ENCODE measurements around the gene KRTAP10-11.
"Not testable (repeated sequence)": the region's sequence is repeated elsewhere in the genome, so short reads cannot be mapped to it uniquely, and the experiment has no call there.

KRTAP10-11 gene

GRCh38 chr21:44658913-44659595 lies 12.8 kb downstream of the KRTAP10-11 start:
- no peak overlapping the region for H3K4me3 ChIP-seq (ENCODE audit: low read depth, low read length)
- DNase-seq (ENCODE audit: low read depth): no peak
- TF ChIP-seq, protein P1, sequence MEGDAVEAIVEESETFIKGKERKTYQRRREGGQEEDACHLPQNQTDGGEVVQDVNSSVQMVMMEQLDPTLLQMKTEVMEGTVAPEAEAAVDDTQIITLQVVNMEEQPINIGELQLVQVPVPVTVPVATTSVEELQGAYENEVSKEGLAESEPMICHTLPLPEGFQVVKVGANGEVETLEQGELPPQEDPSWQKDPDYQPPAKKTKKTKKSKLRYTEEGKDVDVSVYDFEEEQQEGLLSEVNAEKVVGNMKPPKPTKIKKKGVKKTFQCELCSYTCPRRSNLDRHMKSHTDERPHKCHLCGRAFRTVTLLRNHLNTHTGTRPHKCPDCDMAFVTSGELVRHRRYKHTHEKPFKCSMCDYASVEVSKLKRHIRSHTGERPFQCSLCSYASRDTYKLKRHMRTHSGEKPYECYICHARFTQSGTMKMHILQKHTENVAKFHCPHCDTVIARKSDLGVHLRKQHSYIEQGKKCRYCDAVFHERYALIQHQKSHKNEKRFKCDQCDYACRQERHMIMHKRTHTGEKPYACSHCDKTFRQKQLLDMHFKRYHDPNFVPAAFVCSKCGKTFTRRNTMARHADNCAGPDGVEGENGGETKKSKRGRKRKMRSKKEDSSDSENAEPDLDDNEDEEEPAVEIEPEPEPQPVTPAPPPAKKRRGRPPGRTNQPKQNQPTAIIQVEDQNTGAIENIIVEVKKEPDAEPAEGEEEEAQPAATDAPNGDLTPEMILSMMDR (IDR thresholded peaks at IDR 0.05; ENCODE audit: low read depth, low read length, missing control alignments): no peak

GRCh38 chr21:44661567-44661966 lies 15.4 kb downstream of the KRTAP10-11 start:
- not testable (repeated sequence) for H3K4me3 ChIP-seq (ENCODE audit: low read depth, low read length); DNase-seq (ENCODE audit: low read depth)

DNA sequence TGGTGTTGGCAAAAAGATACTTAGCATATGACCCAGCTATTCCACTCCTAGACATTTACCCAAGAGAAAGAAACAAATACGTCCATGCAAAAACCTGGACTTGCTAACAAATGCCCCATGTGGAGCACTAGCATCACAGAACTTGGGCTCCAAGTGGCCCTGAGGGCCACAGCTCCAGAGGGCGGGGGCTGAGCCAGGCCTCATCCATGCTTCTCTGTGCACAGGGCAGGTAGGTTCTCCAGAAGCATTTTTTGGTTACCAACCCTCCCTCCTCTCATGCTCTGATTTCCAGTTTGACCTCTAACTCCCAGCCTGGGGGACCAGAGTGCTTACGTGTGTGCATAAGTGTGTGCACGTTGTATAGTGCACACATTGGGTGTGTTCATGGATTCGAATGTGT lies 18.5 kb downstream of the KRTAP10-11 start:
- H3K4me3 ChIP-seq (ENCODE audit: low read depth, low read length): no peak overlapping the region
- DNase-seq (ENCODE audit: low read depth): no peak
- TF ChIP-seq, protein P1 (IDR thresholded peaks at IDR 0.05; ENCODE audit: low read depth, low read length, missing control alignments): no peak

DNA sequence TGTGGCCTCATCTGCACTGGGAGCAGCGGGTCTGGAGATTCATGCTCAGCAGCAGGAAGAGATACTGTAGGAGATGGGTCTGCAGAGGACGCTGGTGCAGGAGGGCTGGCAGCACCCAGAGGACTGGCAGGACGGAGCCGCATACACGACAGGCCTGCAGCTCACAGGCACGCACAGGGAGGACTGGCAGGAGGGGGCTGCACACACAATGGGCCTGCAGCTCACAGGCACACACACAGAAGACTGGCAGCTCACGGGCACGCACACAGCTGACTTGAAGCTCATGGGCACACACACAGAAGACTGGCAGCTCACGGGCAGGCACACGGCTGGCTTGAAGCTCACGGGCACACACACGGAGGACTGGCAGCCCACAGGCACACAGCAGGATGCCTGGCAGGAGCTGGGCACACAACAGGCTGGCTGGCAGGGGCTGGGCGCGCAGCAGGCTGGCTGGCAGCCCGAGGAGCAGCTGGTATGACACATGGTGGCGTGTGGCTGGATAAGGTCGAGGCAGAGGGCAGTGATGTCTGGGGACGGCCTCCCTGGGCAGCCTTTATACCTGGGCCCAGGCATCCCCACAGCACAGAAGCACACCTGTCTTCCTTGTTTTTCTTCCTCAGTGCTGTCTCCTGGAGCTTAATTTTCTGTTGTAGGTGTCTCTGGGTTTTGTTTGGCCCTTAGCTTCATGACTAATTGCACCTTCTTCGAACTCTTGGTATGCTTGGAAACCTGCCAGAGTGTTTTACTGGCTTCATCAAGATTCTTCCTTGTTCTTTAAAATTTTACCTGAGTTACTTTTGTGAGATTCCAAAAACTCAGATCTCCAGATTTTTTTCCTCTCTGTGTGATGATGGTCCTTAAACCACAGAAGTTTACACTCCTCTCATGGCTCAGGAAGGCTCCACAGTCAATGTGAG lies 20.4 kb downstream of the KRTAP10-11 start, which contains the start of gene KRTAP12-2:
Gene KRTAP12-2 (minus strand): TSS at position 527 of the 920 bp plus-strand sequence. CDS start 41 bp downstream, at position 486.
- no peak within 1 kb of the TSS for H3K4me3 ChIP-seq (ENCODE audit: low read depth, low read length)
- TF ChIP-seq, protein P1 (IDR thresholded peaks at IDR 0.05; ENCODE audit: low read depth, low read length, missing control alignments): no peak
- DNase-seq (ENCODE audit: low read depth): no peak

GRCh38 chr21:44667612-44668011 lies 21.4 kb downstream of the KRTAP10-11 start:
- no peak for DNase-seq (ENCODE audit: low read depth)
- TF ChIP-seq, protein P1 (IDR thresholded peaks at IDR 0.05; ENCODE audit: low read depth, low read length, missing control alignments): no peak
- H3K4me3 ChIP-seq (ENCODE audit: low read depth, low read length): no peak overlapping the region

GRCh38 chr21:44670642-44671432 lies 24.6 kb downstream of the KRTAP10-11 start:
- DNase-seq (ENCODE audit: low read depth): no peak
- TF ChIP-seq, protein P1 (IDR thresholded peaks at IDR 0.05; ENCODE audit: low read depth, low read length, missing control alignments): no peak
- no peak overlapping the region for H3K4me3 ChIP-seq (ENCODE audit: low read depth, low read length)

- TF ChIP-seq, protein P1 (IDR thresholded peaks at IDR 0.05; ENCODE audit: low read depth, low read length, missing control alignments): no peak
- no peak for DNase-seq (ENCODE audit: low read depth)
- no peak overlapping the region for H3K4me3 ChIP-seq (ENCODE audit: low read depth, low read length)
Measured at GRCh38 chr21:44671911-44672310, 25.7 kb downstream of the KRTAP10-11 start.
